ENCODE results near the gene BRINP1.

- TF ChIP-seq POLR2A (IDR thresholded peaks at IDR 0.05) = no peak
- TF ChIP-seq CTCF (IDR thresholded peaks at IDR 0.05) = no peak
Observed at GRCh38 chr9:119251936-119252335, 117.3 kb downstream of the BRINP1 start.

All from right lobe of liver (tissue), 4 donors.